SU-DHL-6 (cell line): ENCODE results near the gene ARFGEF3.

ENCODE experiments used
- H2AFZ ChIP-seq: fragments of 200-600 bp; sonication (generic); 2 replicates; pipeline ENCODE4 v1.6.1; 2014; ENCODE audit warnings: low read depth, mild to moderate bottlenecking, moderate library complexity, mixed read lengths, antibody characterized with exemption, low read length; ENCODE audit not compliant: severe bottlenecking
- H3F3A ChIP-seq: fragments of 200-600 bp; shearing (Covaris generic); 2 replicates; pipeline ENCODE4 v1.6.0; 2016; ENCODE audit warnings: antibody characterized with exemption, mild to moderate bottlenecking; ENCODE audit not compliant: insufficient read depth
- H3K27ac ChIP-seq: fragments of 200-600 bp; sonication (generic); 2 replicates; pipeline ENCODE4 v1.5.1; 2016; ENCODE audit warnings: low read depth, mild to moderate bottlenecking, low read length, moderate library complexity, mixed read lengths
- H3K27me3 ChIP-seq: fragments of 200-600 bp; sonication (generic), shearing (Covaris generic); 2 replicates; pipeline ENCODE4 v1.6.0; 2014; ENCODE audit warnings: mild to moderate bottlenecking, low read length
- H3K36me3 ChIP-seq: fragments of 200-600 bp; sonication (generic); 2 replicates; pipeline ENCODE4 v1.6.1; 2014; ENCODE audit warnings: mild to moderate bottlenecking, low read length, mixed read lengths
- H3K4me2 ChIP-seq: fragments of 300-600, 200-600 bp; shearing (Covaris generic), sonication (generic); 2 replicates; pipeline ENCODE4 v1.6.0; 2014; ENCODE audit warnings: low read length, low read depth, mild to moderate bottlenecking; ENCODE audit not compliant: poor library complexity, severe bottlenecking
- H3K4me3 ChIP-seq: fragments of 200-600 bp; sonication (generic); 2 replicates; pipeline ENCODE4 v1.5.1; 2014; ENCODE audit warnings: antibody characterized with exemption, low read length, mild to moderate bottlenecking, mixed read lengths; ENCODE audit not compliant: insufficient read depth, poor library complexity, severe bottlenecking
- H3K79me2 ChIP-seq: fragments of 200-600 bp; sonication (generic); 2 replicates; pipeline ENCODE4 v1.6.1; 2014; ENCODE audit warnings: mild to moderate bottlenecking, low read length, moderate library complexity; ENCODE audit not compliant: insufficient read depth
- H3K9ac ChIP-seq: fragments of 200-600 bp; sonication (generic); 2 replicates; pipeline ENCODE4 v1.7.0; 2014; ENCODE audit warnings: mild to moderate bottlenecking, low read length
- H3K9me2 ChIP-seq: fragments of 200-600 bp; sonication (generic); replicated peaks from 2 replicates; pipeline ENCODE4 v1.6.1; 2014; ENCODE audit warnings: low read length; ENCODE audit not compliant: insufficient read depth
- H3K9me3 ChIP-seq: fragments of 200-600 bp; sonication (generic); 2 replicates; pipeline ENCODE4 v1.6.1; 2014; ENCODE audit warnings: low read length, mixed read lengths; ENCODE audit not compliant: insufficient read depth
- H4K20me1 ChIP-seq: fragments of 200-600 bp; sonication (generic); 2 replicates; pipeline ENCODE4 v1.6.1; 2014; ENCODE audit warnings: low read depth, mild to moderate bottlenecking, antibody characterized with exemption, low read length, moderate library complexity, mixed read lengths
- CTCF ChIP-seq: fragments of 200-600 bp; sonication (generic); IDR thresholded peaks from one replicate; pipeline ENCODE4 v1.5.1; 2017; ENCODE audit warnings: antibody characterized with exemption, mild to moderate bottlenecking, low read length, moderate library complexity; ENCODE audit not compliant: insufficient read depth, poor library complexity, severe bottlenecking
- EZH2phosphoT487 ChIP-seq: fragments of 200-600 bp; sonication (generic), shearing (Covaris generic); conservative IDR thresholded peaks from 2 replicates; pipeline ENCODE4 v1.6.1; 2018; ENCODE audit warnings: mild to moderate bottlenecking, antibody characterized with exemption, low read length, moderate library complexity, mixed read lengths

ARFGEF3 gene, protein sequence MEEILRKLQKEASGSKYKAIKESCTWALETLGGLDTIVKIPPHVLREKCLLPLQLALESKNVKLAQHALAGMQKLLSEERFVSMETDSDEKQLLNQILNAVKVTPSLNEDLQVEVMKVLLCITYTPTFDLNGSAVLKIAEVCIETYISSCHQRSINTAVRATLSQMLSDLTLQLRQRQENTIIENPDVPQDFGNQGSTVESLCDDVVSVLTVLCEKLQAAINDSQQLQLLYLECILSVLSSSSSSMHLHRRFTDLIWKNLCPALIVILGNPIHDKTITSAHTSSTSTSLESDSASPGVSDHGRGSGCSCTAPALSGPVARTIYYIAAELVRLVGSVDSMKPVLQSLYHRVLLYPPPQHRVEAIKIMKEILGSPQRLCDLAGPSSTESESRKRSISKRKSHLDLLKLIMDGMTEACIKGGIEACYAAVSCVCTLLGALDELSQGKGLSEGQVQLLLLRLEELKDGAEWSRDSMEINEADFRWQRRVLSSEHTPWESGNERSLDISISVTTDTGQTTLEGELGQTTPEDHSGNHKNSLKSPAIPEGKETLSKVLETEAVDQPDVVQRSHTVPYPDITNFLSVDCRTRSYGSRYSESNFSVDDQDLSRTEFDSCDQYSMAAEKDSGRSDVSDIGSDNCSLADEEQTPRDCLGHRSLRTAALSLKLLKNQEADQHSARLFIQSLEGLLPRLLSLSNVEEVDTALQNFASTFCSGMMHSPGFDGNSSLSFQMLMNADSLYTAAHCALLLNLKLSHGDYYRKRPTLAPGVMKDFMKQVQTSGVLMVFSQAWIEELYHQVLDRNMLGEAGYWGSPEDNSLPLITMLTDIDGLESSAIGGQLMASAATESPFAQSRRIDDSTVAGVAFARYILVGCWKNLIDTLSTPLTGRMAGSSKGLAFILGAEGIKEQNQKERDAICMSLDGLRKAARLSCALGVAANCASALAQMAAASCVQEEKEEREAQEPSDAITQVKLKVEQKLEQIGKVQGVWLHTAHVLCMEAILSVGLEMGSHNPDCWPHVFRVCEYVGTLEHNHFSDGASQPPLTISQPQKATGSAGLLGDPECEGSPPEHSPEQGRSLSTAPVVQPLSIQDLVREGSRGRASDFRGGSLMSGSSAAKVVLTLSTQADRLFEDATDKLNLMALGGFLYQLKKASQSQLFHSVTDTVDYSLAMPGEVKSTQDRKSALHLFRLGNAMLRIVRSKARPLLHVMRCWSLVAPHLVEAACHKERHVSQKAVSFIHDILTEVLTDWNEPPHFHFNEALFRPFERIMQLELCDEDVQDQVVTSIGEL (N-terminal part only)

DNA sequence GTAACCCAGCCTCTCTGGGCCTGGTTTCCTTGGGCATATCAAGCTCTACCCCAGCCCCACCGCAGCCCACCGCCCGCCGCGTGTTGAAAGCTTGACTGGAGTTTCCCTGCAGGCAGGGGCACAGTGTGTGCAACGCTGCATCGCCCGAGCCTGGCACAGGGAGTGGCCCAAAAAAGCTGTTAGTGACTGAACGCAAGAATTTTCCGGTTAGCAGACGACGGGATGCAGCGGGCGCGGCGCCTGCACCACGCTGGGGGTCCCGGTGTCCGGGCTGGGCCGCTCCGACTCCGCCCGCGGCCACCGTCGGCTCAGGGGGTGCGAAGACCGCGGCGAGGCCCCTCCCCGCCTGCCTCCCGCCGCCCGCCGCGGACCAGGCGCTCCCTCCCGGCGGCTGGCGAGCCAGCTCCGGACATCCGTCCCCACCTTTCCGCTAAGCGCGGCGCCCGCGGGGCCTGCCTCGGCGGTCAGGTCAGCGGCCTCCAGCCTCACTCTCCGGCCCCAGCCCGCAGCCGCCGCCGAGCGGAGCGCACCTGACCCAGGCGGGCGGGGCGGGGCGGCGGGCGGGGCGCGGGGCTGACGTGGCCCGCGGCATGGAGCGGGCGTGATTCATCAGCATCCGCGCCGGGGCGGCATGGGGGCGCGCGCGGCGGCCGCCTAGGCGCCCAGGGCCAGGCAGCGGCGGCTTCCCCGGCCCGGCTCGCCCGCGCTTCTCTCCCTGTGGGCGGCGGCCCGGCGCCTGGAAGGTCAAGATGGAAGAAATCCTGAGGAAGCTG, at the start of gene ARFGEF3:
TSS of gene ARFGEF3 (plus strand) at position 602 of the 773 bp plus-strand sequence. CDS start at position 750, 148 bp downstream.
- no peak for TF ChIP-seq EZH2phosphoT487
- TF ChIP-seq CTCF = no peak
- Histone ChIP-seq H3K9ac (no peak within 1 kb of the TSS; the same call in 1 of the 2 replicates), H3K27ac (no peak within 1 kb of the TSS), H3K27me3 (no peaks in the 10 kb centered on the region), H3K4me3 (peak within 1 kb of the TSS; percentile 27), H3K36me3 (no peaks in the 10 kb centered on the region), H4K20me1 (no peaks in the 10 kb centered on the region), H3K9me3 (no peaks in the 10 kb centered on the region), H2AFZ (no peak within 1 kb of the TSS), H3K4me2 (peak within 1 kb of the TSS; percentile 53), H3K79me2 (no peaks in the 10 kb centered on the region), H3K9me2 (no peaks in the 10 kb centered on the region), H3F3A (no peaks in the 10 kb centered on the region)

GRCh38 chr6:138113588-138114210, 48.0 kb upstream of the ARFGEF3 start:
- no peaks in the 10 kb centered on the region for H3K9me3 ChIP-seq
- no peaks in the 10 kb centered on the region for H4K20me1 ChIP-seq
- H3K27me3 ChIP-seq = no peaks in the 10 kb centered on the region
- H3K27ac ChIP-seq = no peak overlapping the region
- no peaks in the 10 kb centered on the region for H3K36me3 ChIP-seq
- no peak overlapping the region for H2AFZ ChIP-seq
- no peaks in the 10 kb centered on the region for H3K79me2 ChIP-seq
- no peak for TF ChIP-seq EZH2phosphoT487
- TF ChIP-seq CTCF = no peak
- no peak overlapping the region for H3K4me3 ChIP-seq
- H3K9me2 ChIP-seq = no peaks in the 10 kb centered on the region
- no peaks in the 10 kb centered on the region for H3F3A ChIP-seq
- H3K4me2 ChIP-seq = no peak overlapping the region
- H3K9ac ChIP-seq = no peak overlapping the region

GRCh38 chr6:138115201-138115600, 46.5 kb upstream of the ARFGEF3 start:
- Histone ChIP-seq H3K4me2 (no peak overlapping the region), H3K9me3 (no peaks in the 10 kb centered on the region), H3K36me3 (no peaks in the 10 kb centered on the region), H3K27me3 (no peaks in the 10 kb centered on the region), H3K4me3 (no peak overlapping the region), H3K79me2 (no peaks in the 10 kb centered on the region), H3F3A (no peaks in the 10 kb centered on the region), H3K9me2 (no peaks in the 10 kb centered on the region), H3K27ac (no peak overlapping the region), H4K20me1 (no peaks in the 10 kb centered on the region), H2AFZ (no peak overlapping the region), H3K9ac (no peak overlapping the region)
- no peak for TF ChIP-seq CTCF
- no peak for TF ChIP-seq EZH2phosphoT487
